WTC11 (cell line): ENCODE measurements around the gene ZNF512B. TPM values are rescaled to one million over a fixed set of nuclear protein-coding genes. Genes with fewer than 3 reads are reported as not detected.

Experiments used
- ATAC-seq: fragments of 200-7000 bp; cut with Tn5 transposase; 2 replicates; pipeline ENCODE4 v1.10.0; 2021; ENCODE audit warnings: mild to moderate bottlenecking, moderate library complexity
- CTCF ChIA-PET: fragments of 300-600 bp; sonication (Branson Sonifier 250); formaldehyde crosslinking; loops from one replicate; lab custom pipeline; 2021; ENCODE audit warnings: antibody characterized with exemption; lab: Charles Lee
- POLR2A ChIA-PET: fragments of 350-600 bp; sonication (Branson Sonifier 250); formaldehyde crosslinking; loops from one replicate; lab custom pipeline; 2021; ENCODE audit warnings: antibody characterized with exemption; lab: Charles Lee
- DNase-seq: peaks from one replicate; pipeline ENCODE4 v3.0.0; 2021; ENCODE audit warnings: low spot score
- H3K27ac Mint-ChIP-seq: 2 replicates; pipeline ENCODE4 v1.8.0; 2021; ENCODE audit warnings: mixed read lengths
- H3K27me3 Mint-ChIP-seq: 2 replicates; pipeline ENCODE4 v1.8.0; 2021; ENCODE audit warnings: low read depth, mild to moderate bottlenecking, moderate library complexity, mixed read lengths
- H3K36me3 Mint-ChIP-seq: 2 replicates; pipeline ENCODE4 v1.8.0; 2021; ENCODE audit warnings: mixed read lengths
- H3K4me1 Mint-ChIP-seq: 2 replicates; pipeline ENCODE4 v1.8.0; 2022; ENCODE audit warnings: mixed read lengths
- H3K4me3 Mint-ChIP-seq: 2 replicates; pipeline ENCODE4 v1.8.0; 2021; ENCODE audit warnings: mild to moderate bottlenecking, moderate library complexity, mixed read lengths
- H3K9me3 Mint-ChIP-seq: 2 replicates; pipeline ENCODE4 v1.8.0; 2021; ENCODE audit warnings: mixed read lengths
- ARID4B ChIP-seq: sonication (generic); formaldehyde crosslinking; IDR thresholded peaks from 2 replicates; pipeline ENCODE4 v1.8.0; 2023; ENCODE audit warnings: missing genetic modification reagents, mild to moderate bottlenecking, borderline replicate concordance
- CBFB ChIP-seq: sonication (generic); formaldehyde crosslinking; IDR thresholded peaks from 2 replicates; pipeline ENCODE4 v1.8.1; 2022; ENCODE audit warnings: mild to moderate bottlenecking, low read depth, missing genetic modification reagents
- CREB1 ChIP-seq: sonication (generic); formaldehyde crosslinking; IDR thresholded peaks from 2 replicates; pipeline ENCODE4 v1.8.0; 2023; ENCODE audit warnings: mild to moderate bottlenecking, missing genetic modification reagents
- E2F5 ChIP-seq: sonication (generic); formaldehyde crosslinking; IDR thresholded peaks from 2 replicates; pipeline ENCODE4 v1.8.1; 2022; ENCODE audit warnings: mild to moderate bottlenecking, moderate library complexity, missing genetic modification reagents
- FOXP4 ChIP-seq: sonication (generic); formaldehyde crosslinking; IDR thresholded peaks from 2 replicates; pipeline ENCODE4 v1.8.0; 2022; ENCODE audit warnings: mild to moderate bottlenecking, missing genetic modification reagents
- HMGA2 ChIP-seq: fragments of 250-450 bp; sonication (Bioruptor Pico); IDR thresholded peaks from 2 replicates; pipeline ENCODE4 v1.4.0; 2021; ENCODE audit warnings: mild to moderate bottlenecking, moderate library complexity
- JAZF1 ChIP-seq: fragments of 250-450 bp; sonication (Bioruptor Pico); IDR thresholded peaks from 2 replicates; pipeline ENCODE4 v1.9.0; 2021; ENCODE audit warnings: moderate library complexity, mild to moderate bottlenecking, inconsistent platforms
- KAT7 ChIP-seq: sonication (generic); formaldehyde crosslinking; IDR thresholded peaks from 2 replicates; pipeline ENCODE4 v1.8.1; 2023; ENCODE audit warnings: missing genetic modification reagents, mild to moderate bottlenecking, borderline replicate concordance
- MLX ChIP-seq: sonication (generic); formaldehyde crosslinking; IDR thresholded peaks from 2 replicates; pipeline ENCODE4 v1.8.1; 2023; ENCODE audit warnings: mild to moderate bottlenecking, missing genetic modification reagents, moderate library complexity
- OVOL2 ChIP-seq: fragments of 250-450 bp; sonication (Bioruptor Pico); IDR thresholded peaks from 2 replicates; pipeline ENCODE4 v1.9.0; 2021; ENCODE audit warnings: mild to moderate bottlenecking, borderline replicate concordance
- RORB ChIP-seq: fragments of 250-450 bp; sonication (Bioruptor Pico); IDR thresholded peaks from 2 replicates; pipeline ENCODE4 v1.9.0; 2021; ENCODE audit warnings: mild to moderate bottlenecking
- ZNF121 ChIP-seq: sonication (generic); formaldehyde crosslinking; IDR thresholded peaks from 2 replicates; pipeline ENCODE4 v1.8.0; 2023; ENCODE audit warnings: missing genetic modification reagents
- ZNF423 ChIP-seq: fragments of 250-450 bp; sonication (Bioruptor Pico); IDR thresholded peaks from 2 replicates; pipeline ENCODE4 v2.1.2; 2022; ENCODE audit warnings: mild to moderate bottlenecking, moderate library complexity
- ZNF512 ChIP-seq: sonication (generic); formaldehyde crosslinking; IDR thresholded peaks from 2 replicates; pipeline ENCODE4 v1.8.1; 2022; ENCODE audit warnings: missing genetic modification reagents, borderline replicate concordance
- total RNA-seq: library from RNA; stranded (reverse); gene quantifications from 3 replicates; pipeline ENCODE4 v1.2.3, GENCODE V29; 2021

The ZNF512B gene
- total RNA-seq, 1 experiment from 2014 or later = 23.3 TPM

- Mint-ChIP-seq H3K27ac (0 out of 2 replicates have a peak overlapping the region, but pooled peaks have one; percentile 45), H3K9me3 (peaks cover 9% of the 10 kb centered on the region), H3K4me1 (no peaks in the 10 kb centered on the region)
- ATAC-seq = no peak
- no peak for DNase-seq
- no peak for TF ChIP-seq OVOL2 (CRISPR knock-in tag)
- TF ChIP-seq, all 79 proteins: peak for 0
- POLR2A ChIA-PET = no interaction called here
- H3K4me3 Mint-ChIP-seq = no peak overlapping the region
- H3K27me3 Mint-ChIP-seq = no peaks in the 10 kb centered on the region
- H3K36me3 Mint-ChIP-seq = peaks cover 54% of the 10 kb centered on the region
- CTCF ChIA-PET = interaction anchor here (0.6 to 0.7 kb wide), 2 partner anchors 26 to 154 kb away, joined by 3 read pairs; partner anchors contain the start of gene PRPF6
Measured at GRCh38 chr20:64006902-64007301, 37.2 kb upstream of the ZNF512B start.

- Mint-ChIP-seq H3K27ac (0 out of 2 replicates have a peak overlapping the region, but pooled peaks have one; percentile 45), H3K9me3 (peaks cover 9% of the 10 kb centered on the region), H3K4me3 (no peak overlapping the region), H3K36me3 (peaks cover 56% of the 10 kb centered on the region), H3K27me3 (no peaks in the 10 kb centered on the region), H3K4me1 (no peaks in the 10 kb centered on the region)
- no peak for ATAC-seq
- ChIA-PET CTCF (interaction anchor here (1.1 kb wide), 1 partner anchor 26 kb away, joined by 5 read pairs; no protein-coding TSS in a partner anchor), POLR2A (no interaction called here)
- TF ChIP-seq CREB1 (CRISPR knock-in tag) (no peak), ZNF121 (CRISPR knock-in tag) (no peak), MLX (no peak), KAT7 (CRISPR knock-in tag) (no peak), ZNF423 (CRISPR knock-in tag) (no peak), ARID4B (CRISPR knock-in tag) (no peak), HMGA2 (CRISPR knock-in tag) (no peak), FOXP4 (CRISPR knock-in tag) (no peak), JAZF1 (CRISPR knock-in tag) (no peak), E2F5 (no peak), RORB (CRISPR knock-in tag) (no peak)
- DNase-seq = no peak
Measured at GRCh38 chr20:64006490-64006889, 36.8 kb upstream of the ZNF512B start.

- ATAC-seq = no peak
- no peak overlapping the region for H3K27ac Mint-ChIP-seq
- peaks cover 56% of the 10 kb centered on the region for H3K36me3 Mint-ChIP-seq
- DNase-seq = no peak
- H3K4me3 Mint-ChIP-seq = no peak overlapping the region
- CTCF ChIA-PET = interaction anchor here (1.1 kb wide), 1 partner anchor 25 kb away, joined by 5 read pairs; no protein-coding TSS in a partner anchor
- POLR2A ChIA-PET = no interaction called here
- H3K27me3 Mint-ChIP-seq = no peaks in the 10 kb centered on the region
- H3K9me3 Mint-ChIP-seq = peaks cover 9% of the 10 kb centered on the region
- no peaks in the 10 kb centered on the region for H3K4me1 Mint-ChIP-seq
- no peak for TF ChIP-seq CREB1 (CRISPR knock-in tag)
- TF ChIP-seq CBFB (CRISPR knock-in tag) = no peak
- no peak for TF ChIP-seq ZNF512 (CRISPR knock-in tag)
- no peak for TF ChIP-seq ARID4B (CRISPR knock-in tag)
Measured at GRCh38 chr20:64005394-64005793, 35.7 kb upstream of the ZNF512B start.
